ENCODE data around the gene CLIC3. TPM values are rescaled to one million over a fixed set of nuclear protein-coding genes. Genes with fewer than 3 reads are reported as not detected.

Gene CLIC3
- total RNA-seq, 1 experiment from 2014 or later = 24.1 TPM

DNA sequence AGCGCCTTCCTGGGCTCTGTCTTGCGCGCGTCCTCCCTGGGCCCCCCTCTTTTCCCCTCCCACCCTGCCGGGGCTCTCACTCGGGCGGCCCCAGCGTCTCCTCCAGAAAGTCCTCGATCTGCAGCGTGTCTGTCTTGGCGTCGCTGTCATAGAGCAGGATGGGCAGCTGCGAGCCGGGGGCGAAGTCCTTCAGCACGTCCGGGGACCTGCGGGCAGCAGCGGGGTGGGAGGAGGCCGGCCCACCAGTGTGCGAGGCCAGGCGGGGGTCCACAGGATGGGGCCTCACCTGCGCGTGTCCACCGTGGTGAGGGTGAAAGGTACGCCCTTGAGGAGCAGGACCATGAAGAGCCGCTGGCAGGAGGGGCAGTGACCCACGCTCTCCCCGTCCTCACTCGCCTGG, 1.0 kb downstream of the CLIC3 start:
- Histone ChIP-seq H3K79me2 (ENCODE audit: low read depth) (peaks cover 7% of the 10 kb centered on the region; the same call in 1 of the 2 replicates), H3K4me3 (no peak overlapping the region), H3K9me3 (ENCODE audit: insufficient read depth, low read depth) (no peaks in the 10 kb centered on the region), H2AFZ (no peak overlapping the region), H3F3A (ENCODE audit: insufficient read depth, low read depth) (peaks cover 35% of the 10 kb centered on the region; the same call in 1 of the 2 replicates), H3K36me3 (ENCODE audit: low read depth) (no peaks in the 10 kb centered on the region), H4K20me1 (ENCODE audit: insufficient read depth) (no peaks in the 10 kb centered on the region; the same call in 1 of the 2 replicates), H3K27ac (no peak overlapping the region), H3K4me1 (replicated peaks; ENCODE audit: insufficient read depth) (peaks cover 31% of the 10 kb centered on the region), H3K4me2 (no peak overlapping the region), H3K27me3 (ENCODE audit: insufficient read depth, low read depth) (no peaks in the 10 kb centered on the region), H3K9me2 (ENCODE audit: insufficient read depth) (no peaks in the 10 kb centered on the region)
- CTCF ChIA-PET = interaction anchor here (0.8 to 2.1 kb wide), 5 partner anchors 20 to 203 kb away, joined by 3 to 10 read pairs (median 3); no protein-coding TSS in a partner anchor
- POLR2A ChIA-PET (ENCODE audit: unreplicated experiment) = interaction anchor here (0.7 to 1.1 kb wide), 2 partner anchors 148 to 153 kb away, joined by 7 to 10 read pairs; partner anchors contain the start of gene AJM1
- intact Hi-C loops (cut with micrococcal nuclease; ENCODE audit: unreplicated experiment) = loop anchor here (5.0 kb wide), 1 partner anchor 148 kb away; the partner anchor contains the start of gene PHPT1
- no peak for TF ChIP-seq EZH2 (IDR thresholded peaks at IDR 0.05; ENCODE audit: low read depth)
- TF ChIP-seq CTCF (conservative IDR thresholded peaks at IDR 0.05) = no peak
- no TSS peak for BruUV-seq (replicated peaks)
- no peak for DNase-seq

- Histone ChIP-seq H3K27ac (no peak overlapping the region), H3K36me3 (ENCODE audit: low read depth) (no peaks in the 10 kb centered on the region), H3K4me2 (no peak overlapping the region), H3K9me3 (ENCODE audit: insufficient read depth, low read depth) (no peaks in the 10 kb centered on the region), H2AFZ (no peak overlapping the region), H3F3A (ENCODE audit: insufficient read depth, low read depth) (peaks cover 37% of the 10 kb centered on the region; the same call in 1 of the 2 replicates), H3K27me3 (ENCODE audit: insufficient read depth, low read depth) (no peaks in the 10 kb centered on the region), H3K4me1 (replicated peaks; ENCODE audit: insufficient read depth) (peaks cover 31% of the 10 kb centered on the region), H3K9me2 (ENCODE audit: insufficient read depth) (no peaks in the 10 kb centered on the region), H3K79me2 (ENCODE audit: low read depth) (peaks cover 7% of the 10 kb centered on the region; the same call in 1 of the 2 replicates), H4K20me1 (ENCODE audit: insufficient read depth) (no peaks in the 10 kb centered on the region; the same call in 1 of the 2 replicates), H3K4me3 (no peak overlapping the region)
- DNase-seq = no peak
- intact Hi-C loops (cut with micrococcal nuclease; ENCODE audit: unreplicated experiment) = loop anchor here (5.0 kb wide), 1 partner anchor 148 kb away; the partner anchor contains the start of gene PHPT1
- no TSS peak for BruUV-seq (replicated peaks)
- ChIA-PET POLR2A (ENCODE audit: unreplicated experiment) (no interaction called here), CTCF (no interaction called here)
- TF ChIP-seq CTCF (conservative IDR thresholded peaks at IDR 0.05) (no peak), EZH2 (IDR thresholded peaks at IDR 0.05; ENCODE audit: low read depth) (no peak)
Observed at GRCh38 chr9:136994888-136995230, 1.5 kb downstream of the CLIC3 start.

GRCh38 chr9:136994180-136994887, 2.0 kb downstream of the CLIC3 start:
- H2AFZ ChIP-seq = no peak overlapping the region
- TF ChIP-seq CTCF (conservative IDR thresholded peaks at IDR 0.05) (no peak), EZH2 (IDR thresholded peaks at IDR 0.05; ENCODE audit: low read depth) (no peak)
- H3K9me3 ChIP-seq (ENCODE audit: insufficient read depth, low read depth) = no peaks in the 10 kb centered on the region
- BruUV-seq (replicated peaks) = no TSS peak
- ChIA-PET POLR2A (ENCODE audit: unreplicated experiment) (interaction anchor here (0.5 kb wide), 1 partner anchor 40 kb away, joined by 5 read pairs; no protein-coding TSS in a partner anchor), CTCF (no interaction called here)
- intact Hi-C loops (cut with micrococcal nuclease; ENCODE audit: unreplicated experiment) = no loop called here
- peaks cover 41% of the 10 kb centered on the region; the same call in 1 of the 2 replicates for H3F3A ChIP-seq (ENCODE audit: insufficient read depth, low read depth)
- no peak overlapping the region for H3K4me3 ChIP-seq
- H3K9me2 ChIP-seq (ENCODE audit: insufficient read depth) = no peaks in the 10 kb centered on the region
- H3K79me2 ChIP-seq (ENCODE audit: low read depth) = peaks cover 7% of the 10 kb centered on the region; the same call in 1 of the 2 replicates
- no peaks in the 10 kb centered on the region for H3K27me3 ChIP-seq (ENCODE audit: insufficient read depth, low read depth)
- no peak overlapping the region for H3K27ac ChIP-seq
- no peaks in the 10 kb centered on the region; the same call in 1 of the 2 replicates for H4K20me1 ChIP-seq (ENCODE audit: insufficient read depth)
- H3K4me2 ChIP-seq = no peak overlapping the region
- DNase-seq = no peak
- no peaks in the 10 kb centered on the region for H3K36me3 ChIP-seq (ENCODE audit: low read depth)
- H3K4me1 ChIP-seq (replicated peaks; ENCODE audit: insufficient read depth) = peaks cover 31% of the 10 kb centered on the region
